SIG-M5 (cell line): Measurements from ENCODE around the gene WWOX.

ENCODE experiments used
- DNase-seq: peaks from one replicate; lab custom pipeline; 2025; lab: John Stamatoyannopoulos, UW

The WWOX gene

DNA sequence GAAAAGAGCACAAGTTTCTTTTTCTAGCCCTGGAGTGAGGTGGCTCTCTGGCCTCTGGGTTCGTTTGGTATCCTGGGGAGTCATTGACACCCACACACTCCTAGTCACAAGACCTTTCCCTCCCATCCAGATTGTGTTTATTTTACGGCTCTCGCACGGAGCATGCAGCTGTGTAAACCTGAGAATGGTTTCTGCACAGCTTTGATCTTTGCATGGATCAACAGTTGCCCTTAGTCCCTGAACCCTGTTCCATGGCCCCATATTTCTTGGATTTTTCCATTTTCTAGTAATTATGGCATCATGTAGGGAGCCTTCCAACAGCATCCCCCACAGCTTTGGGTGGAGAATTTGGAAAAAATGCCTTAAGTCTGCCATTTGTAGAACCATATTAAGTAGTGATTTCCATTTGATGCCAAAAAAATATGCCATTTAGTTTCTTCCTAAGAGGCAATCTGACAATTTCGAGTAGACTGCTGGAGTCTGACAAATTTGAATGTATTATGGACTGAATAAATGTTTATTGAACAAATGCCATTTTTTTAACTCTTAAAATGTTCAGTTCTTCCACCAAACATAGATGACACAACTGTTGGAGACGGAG is 197.7 kb downstream of the WWOX start:
- DNase-seq = no peak

GRCh38 chr16:78298986-78299385 is 199.5 kb downstream of the WWOX start:
- DNase-seq = no peak

- no peak for DNase-seq
These were observed 201.0 kb downstream of the WWOX start for GRCh38 chr16:78300469-78300868.

- DNase-seq = no peak
These were observed 204.5 kb downstream of the WWOX start for GRCh38 chr16:78303946-78304345.

DNA sequence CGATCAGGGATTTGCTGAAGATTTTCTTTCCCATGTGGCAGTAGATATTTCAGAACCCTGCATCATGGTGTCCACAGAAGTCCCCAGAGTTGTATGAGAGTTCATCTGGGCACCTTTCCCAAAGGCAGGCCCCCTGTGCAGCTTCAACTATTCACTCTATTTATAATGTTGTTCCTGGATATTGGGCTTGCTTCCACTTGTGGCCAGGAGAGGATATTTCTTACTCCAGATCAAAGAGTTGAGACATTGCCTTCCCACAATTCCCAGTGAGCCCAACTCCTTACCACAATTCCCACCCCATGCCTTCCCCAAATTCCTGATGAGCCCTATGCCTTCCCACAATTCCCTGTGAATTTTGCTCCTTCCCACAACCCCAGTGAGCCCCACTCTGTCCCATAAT is 206.9 kb downstream of the WWOX start:
- DNase-seq = no peak

DNA sequence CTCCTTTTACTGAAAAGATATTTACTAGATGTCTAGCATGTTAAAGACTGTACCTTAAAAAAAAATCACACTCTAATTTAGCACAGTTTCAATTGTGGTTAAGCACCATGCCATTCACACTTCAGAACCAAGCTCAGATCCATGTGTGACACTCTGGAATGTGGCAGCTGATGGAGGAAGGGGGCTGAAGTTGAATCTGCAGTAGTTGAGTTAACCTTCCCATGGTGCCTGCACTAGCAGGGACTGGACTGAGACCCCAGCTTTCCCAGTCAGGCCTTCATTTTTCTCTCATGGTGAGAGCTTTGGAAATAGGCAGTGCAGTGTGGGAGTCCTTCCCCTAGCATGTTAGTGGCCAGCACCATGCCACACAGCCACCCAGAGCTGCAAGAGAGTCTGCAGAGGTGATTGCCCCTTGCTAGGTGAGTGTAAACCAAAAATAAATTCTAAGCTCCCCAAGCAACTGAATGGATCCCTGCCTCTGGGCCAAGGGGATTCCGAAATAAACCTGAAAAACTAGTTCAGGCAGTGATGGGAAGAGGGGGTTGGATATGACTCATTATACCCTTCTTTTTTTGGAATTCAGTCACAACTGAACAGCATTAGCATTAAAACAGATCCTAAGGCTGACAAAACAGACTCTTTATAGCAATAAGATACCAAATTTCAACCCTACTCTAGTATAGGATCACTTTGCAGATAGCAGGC is 208.5 kb downstream of the WWOX start:
- no peak for DNase-seq

- DNase-seq = no peak
These were observed 210.3 kb downstream of the WWOX start for GRCh38 chr16:78309763-78310162.

DNA sequence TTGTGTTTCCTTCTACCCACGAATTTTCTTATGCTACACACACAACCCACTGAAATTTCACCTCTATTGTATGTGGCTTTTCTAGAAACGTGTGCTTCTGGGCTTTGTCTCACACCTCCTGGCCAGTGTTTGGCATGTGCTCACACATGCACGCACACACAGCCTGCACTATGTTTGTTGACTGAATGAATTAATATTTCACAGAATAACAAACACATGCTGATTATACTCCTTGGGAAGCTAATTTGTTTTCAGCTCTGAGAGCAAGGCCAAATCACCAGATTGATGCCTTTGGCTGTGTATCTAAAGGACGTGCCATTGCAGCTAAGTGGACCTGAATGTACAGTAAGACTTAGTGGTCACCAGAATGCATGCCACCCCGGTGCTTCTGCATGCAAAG is 210.7 kb downstream of the WWOX start:
- DNase-seq = no peak

- DNase-seq = no peak
These were observed 211.6 kb downstream of the WWOX start for GRCh38 chr16:78310990-78311561.

DNA sequence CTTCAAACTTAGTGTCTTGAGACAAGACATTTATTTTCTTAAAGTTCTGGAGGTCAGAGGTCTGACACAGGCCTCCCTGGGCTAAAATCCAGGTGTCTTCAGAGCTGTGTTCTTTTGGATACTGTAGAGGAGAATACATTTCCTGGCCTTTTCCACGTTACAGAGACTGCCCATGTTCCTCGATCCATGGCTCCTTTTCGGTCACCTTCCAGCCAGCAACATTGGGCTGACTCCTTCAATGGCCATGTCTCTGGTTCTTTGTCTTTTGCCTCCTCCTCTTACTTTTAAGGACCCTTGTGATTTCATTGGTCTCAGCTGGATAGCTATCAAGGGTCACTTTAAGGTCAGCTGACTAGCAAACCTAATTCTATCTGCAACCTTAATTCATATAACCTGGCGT is 212.4 kb downstream of the WWOX start:
- DNase-seq = no peak

DNA sequence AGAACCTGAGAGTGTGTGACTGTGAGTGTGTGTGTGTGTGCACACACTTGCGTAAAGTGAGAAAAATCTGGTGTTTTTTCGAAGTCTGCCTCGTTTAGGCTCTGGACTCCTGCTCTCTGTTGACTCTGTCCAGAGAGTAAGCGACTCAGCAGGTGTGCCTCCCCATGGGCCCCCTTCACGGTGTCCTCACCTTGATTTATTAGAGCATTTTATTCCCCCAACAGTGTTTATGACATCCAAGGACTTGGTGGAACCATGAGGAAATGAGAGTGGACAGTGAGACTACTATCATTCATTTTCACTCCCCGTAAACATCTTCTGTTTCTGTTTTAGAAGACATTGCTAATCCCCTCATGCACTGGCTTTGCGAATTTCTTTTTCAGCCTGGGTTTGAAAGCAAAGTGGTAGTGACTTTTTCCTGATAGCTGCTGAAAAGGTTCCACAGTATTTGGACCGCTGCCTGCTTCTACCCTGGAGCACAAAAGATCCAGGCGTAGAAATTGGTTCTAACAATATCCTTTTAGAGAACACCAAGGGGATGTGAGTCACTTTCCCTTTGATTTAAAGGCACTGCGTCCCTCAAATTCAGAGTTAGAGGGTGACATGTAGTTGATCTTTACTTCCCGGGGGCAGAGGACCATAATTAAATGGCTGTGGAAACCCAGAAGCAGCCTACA is 218.2 kb downstream of the WWOX start:
- no peak for DNase-seq

- no peak for DNase-seq
These were observed 222.3 kb downstream of the WWOX start for GRCh38 chr16:78321620-78322360.

DNA sequence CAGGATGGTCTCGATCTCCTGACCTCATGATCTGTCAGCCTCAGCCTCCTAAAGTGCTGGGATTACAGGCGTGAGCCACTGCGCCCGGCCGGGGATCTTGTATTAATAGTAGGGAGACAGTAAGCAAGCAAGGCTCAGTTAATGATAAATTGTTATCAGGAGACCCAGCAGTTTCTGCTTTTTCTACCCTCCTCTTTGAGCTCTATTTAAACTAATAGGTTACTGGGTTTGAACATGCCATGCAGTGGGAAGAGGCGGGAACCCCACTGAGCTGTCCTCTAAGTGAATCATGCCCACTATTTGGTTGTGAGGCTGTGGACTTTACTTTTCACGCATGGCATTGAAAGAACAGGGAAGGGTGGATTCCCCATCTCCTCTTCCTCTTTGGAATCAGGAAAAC is 223.9 kb downstream of the WWOX start:
- no peak for DNase-seq

- no peak for DNase-seq
These were observed 225.3 kb downstream of the WWOX start for GRCh38 chr16:78324649-78325285.

- DNase-seq = no peak
These were observed 226.3 kb downstream of the WWOX start for GRCh38 chr16:78325468-78326352.

DNA sequence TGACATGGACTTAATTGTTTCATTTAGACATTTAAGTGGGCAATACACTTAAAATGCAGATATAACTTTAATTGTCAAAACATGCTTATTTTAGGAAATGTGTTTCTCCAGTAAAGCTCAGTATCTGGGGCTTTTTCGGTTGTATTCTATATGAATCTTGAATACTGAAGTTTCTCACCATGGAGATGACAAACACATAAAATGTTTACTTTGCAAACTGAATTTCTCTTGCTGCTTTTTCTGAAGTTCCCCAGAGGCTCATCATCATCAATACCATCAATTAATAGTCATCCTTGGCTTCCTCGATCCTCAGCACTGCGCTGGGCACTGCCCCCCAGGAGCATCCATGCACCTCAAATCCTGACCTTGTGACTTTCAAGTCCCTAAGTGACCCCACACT is 227.3 kb downstream of the WWOX start:
- no peak for DNase-seq

DNA sequence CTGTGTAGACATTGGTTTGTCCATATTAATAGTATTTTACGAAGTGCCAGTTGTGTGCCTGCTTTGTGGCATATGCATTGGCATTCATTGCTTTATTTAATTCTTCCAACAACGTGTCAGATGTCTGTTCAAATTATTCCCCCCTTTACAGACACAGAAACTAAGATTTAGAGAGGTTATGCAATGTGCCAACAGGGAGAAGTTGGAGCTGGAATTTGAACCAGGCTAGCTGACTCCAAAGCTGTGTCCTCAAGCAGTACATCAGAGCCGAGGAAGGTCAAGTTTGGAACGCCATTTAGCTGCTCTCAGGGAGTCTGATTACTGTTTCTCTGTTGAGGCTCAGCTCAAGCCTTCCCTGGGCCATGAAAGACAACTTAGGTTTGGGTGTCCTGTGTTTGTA is 232.3 kb downstream of the WWOX start:
- DNase-seq = no peak

DNA sequence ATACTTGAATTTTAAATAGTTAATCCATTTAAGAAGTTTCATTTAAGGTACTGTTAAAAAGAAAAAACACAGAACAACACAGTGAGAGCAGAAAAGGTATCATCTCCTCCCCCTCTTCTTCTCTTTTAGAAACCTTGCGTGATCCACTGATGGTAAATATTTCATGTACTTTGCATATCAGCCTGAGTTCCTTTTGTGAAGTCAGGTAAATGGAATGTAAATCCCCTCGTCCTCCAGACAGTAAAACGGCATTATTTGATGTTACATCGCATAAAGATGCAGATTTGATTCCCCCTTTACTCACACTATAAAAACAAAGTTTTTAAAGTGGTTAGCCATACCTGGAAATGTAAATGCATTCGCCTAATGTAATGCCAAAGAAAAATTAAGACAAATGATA is 234.4 kb downstream of the WWOX start:
- DNase-seq = no peak

- DNase-seq = no peak
These were observed 241.1 kb downstream of the WWOX start for GRCh38 chr16:78340590-78340989.

GRCh38 chr16:78348068-78348467 is 248.6 kb downstream of the WWOX start:
- no peak for DNase-seq

DNA sequence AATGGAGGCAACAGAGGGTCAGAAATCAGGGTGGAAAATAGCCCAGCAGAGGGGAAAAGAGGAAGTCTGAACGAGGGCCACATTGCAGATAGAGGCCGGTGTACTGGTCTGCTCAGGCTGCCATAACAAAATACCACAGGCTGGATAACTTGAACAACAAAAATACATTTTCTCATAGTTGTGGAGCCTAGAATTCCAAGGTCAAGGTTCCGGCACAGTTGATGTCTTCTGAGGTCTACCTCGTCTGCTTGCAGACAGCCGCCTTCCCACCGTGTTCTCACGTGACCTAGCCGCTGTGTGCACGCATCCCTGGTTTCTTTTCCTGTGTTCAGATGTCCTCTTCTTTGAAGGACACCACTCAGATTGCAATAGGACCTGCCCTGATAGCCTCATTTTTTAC is 249.4 kb downstream of the WWOX start:
- no peak for DNase-seq
